HG02623 (cell line): ENCODE results near the gene CYP2C19.
"Not testable (repeated sequence)": the region's sequence is repeated elsewhere in the genome, so short reads cannot be mapped to it uniquely, and the experiment has no call there.

Experiments
- ATAC-seq: cut with Tn5 transposase; IDR thresholded peaks from one replicate; pipeline ENCODE4 v1.9.1; 2021; ENCODE audit warnings: moderate library complexity; ENCODE audit not compliant: unreplicated experiment

The CYP2C19 gene

GRCh38 chr10:94762393-94762792 is at the start of gene CYP2C19:
Gene CYP2C19, plus strand, starts transcription at chr10:94762681. Its CDS starts 25 bp downstream, at chr10:94762706.
- no peak for ATAC-seq

- ATAC-seq, result no peak
Observed at GRCh38 chr10:94725871-94726270, 36.6 kb upstream of the CYP2C19 start.

- no peak for ATAC-seq
Observed at GRCh38 chr10:94735197-94735596, 27.3 kb upstream of the CYP2C19 start.

- ATAC-seq, result no peak
Observed at GRCh38 chr10:94738588-94738987, 23.9 kb upstream of the CYP2C19 start.

GRCh38 chr10:94747137-94747536 is 15.3 kb upstream of the CYP2C19 start:
- ATAC-seq, result no peak

DNA sequence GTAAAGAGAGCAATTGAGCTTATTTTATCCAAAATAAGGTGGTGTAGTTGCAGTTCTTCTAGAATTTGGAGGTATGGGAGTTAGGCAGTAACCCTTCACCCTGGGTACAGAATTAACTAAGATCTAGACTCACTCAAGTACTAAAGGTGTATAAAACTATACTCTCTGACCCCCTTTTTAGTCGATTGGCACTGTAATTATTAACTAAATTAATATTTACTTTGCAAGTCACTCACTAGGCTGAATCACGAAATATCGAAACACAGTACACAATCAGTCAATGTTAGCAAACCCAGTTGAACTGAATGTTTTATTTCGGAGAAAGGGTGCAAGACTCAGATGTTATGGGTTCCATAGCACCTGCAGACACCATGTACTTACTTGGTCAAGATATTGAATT is 14.6 kb upstream of the CYP2C19 start:
- no peak for ATAC-seq

- ATAC-seq, result no peak
Observed at GRCh38 chr10:94757916-94758315, 4.6 kb upstream of the CYP2C19 start.

- no peak for ATAC-seq
Observed at GRCh38 chr10:94760586-94761178, 1.8 kb upstream of the CYP2C19 start.

DNA sequence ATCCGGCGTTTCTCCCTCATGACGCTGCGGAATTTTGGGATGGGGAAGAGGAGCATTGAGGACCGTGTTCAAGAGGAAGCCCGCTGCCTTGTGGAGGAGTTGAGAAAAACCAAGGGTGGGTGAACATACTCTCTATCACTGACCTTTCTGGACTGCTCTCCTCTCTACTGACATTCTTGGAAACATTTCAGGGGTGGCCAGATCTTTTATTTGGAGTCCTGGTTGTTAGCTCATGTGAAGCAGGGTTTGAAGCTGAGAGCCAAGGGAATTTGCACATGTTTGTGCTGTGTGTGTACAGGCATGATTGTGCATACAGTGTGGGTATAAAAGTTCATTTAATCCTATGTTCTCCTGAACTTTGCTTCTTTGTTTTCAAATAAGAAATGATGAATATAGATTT is 12.9 kb downstream of the CYP2C19 start:
- ATAC-seq, result not testable (repeated sequence)

DNA sequence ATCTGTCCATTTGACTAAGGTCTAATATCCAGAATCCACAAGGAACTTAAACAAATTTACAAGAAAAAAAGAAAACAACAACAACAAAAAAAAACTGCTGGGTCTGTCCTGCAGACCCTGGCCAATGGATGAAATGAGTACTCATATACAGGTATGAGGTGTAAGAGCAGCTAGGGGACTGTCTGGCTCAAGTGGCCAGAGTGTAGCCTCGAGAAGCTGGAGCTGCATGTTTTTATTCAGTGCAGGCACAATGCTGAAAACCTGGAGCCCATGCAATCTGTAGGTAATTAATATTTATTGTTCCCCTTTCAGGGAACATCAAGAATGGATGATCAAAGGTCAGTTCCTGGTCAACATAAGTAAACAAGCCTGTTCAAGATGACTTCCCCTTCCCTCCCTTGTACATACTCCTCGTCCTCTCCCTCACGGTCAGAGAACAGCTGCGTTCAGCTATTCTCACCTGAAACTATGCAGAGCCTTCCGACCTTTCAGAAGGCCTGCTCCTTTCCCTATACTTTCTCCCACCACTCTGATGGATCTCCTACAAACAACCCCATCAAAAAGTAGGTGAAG is 15.5 kb downstream of the CYP2C19 start:
- no peak for ATAC-seq

DNA sequence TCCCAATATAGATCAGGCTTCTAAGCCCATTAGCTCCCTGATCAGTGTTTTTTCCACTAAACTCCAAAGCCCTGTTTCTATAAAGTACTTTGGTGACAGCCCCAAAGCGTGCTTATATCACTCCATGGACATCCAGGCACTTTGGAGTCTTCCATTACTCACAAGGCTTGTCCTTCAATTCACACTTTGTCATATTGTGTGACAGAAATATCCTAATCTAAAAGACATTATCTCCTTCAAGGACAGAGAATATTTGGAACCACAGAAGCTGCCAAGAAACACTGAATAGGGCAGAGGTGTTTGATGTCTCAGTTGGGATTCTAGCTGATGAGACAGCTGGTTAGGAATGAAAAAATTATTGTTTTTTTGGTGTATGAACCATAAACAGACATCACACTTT is 18.4 kb downstream of the CYP2C19 start:
- no peak for ATAC-seq

DNA sequence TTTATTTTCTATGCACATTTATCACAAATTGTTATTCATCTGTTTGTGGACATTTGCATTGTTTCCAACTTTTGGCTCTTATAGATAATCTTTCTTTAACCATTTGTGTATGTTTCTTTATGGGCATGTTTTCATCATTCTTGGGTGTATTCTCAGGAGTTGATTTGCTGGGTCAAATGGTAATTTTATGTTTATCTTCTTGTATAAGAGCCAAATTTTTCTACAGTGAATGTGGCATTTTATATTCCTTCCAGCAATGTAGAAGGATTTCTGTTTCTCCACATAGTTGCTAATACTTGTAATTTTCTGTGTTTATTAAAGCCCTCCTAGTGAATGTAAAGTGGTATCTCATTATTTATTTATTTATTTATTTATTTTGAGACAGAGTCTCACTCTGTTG is 21.8 kb downstream of the CYP2C19 start:
- no peak for ATAC-seq

DNA sequence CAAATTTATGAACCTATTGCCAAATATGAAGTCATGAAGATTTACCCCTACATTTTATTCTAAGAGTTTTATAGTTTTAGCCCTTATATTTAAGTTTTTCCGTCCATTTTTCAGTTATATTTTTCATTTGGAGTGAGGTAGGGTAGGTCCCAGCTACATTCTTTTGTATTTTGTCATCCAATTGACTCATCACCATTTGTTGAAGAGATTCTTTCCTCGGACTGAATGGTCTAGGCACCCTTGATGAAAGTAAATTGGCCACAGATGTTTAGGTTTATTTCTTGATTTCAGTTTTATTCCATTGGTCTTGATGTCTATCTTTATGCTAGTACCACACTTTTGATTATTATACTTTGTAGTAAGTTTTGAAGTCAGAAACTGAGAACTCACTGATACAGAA is 22.7 kb downstream of the CYP2C19 start:
- no peak for ATAC-seq

DNA sequence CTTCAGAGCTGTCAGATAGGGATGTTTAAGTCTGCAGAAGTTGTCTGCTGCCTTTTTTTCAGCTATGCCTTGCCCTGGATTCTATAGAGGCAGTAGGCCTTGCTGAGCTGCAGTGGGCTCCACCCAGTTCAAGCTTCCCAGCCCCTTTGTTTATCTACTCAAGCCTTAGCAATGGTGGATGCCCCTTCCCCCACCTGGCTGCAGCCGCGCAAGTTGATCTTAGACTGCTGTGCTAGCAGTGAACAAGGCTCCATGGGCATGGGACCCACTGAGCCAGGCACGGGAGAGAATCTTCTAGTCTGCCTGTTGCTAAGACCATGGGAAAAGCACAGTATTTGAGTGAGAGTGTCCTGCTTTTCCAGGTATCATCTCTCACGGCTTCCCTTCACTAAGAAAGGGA is 38.1 kb downstream of the CYP2C19 start:
- not testable (repeated sequence) for ATAC-seq

DNA sequence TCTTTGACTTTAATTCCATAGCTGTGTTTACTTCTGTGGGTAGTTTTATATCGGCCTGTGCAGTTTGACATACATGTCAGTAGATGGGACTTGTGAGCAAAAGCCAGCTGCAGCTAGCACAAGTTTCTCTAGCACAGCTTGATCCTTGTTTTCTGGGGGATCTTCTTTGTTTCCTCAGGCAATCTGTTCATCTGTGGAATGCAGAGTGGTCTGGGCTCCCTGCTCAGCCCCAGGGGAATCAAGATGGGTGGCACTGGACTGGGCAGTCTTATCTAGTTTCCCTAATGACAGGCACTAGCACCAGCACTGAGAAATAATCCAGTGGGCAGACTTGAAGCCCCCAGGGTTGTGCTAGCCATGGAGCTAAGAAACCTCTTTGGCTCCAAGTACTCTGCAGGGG is 40.8 kb downstream of the CYP2C19 start:
- ATAC-seq, result no peak

DNA sequence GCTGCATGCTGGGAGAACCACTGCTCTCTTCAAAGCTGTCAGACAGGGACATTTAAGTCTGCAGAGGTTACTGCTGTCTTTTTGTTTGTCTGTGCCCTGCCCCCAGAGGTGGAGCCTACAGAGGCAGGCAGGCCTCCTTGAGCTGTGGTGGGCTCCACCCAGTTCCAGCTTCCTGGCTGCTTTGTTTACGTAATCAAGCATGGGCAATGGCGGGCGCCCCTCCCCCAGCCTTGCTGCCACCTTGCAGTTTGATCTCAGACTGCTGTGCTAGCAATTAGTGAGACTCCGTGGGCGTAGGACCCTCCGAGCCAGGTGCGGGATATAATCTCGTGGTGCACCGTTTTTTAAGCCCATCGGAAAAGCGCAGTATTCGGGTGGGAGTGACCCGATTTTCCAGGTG is 67.5 kb downstream of the CYP2C19 start:
- not testable (repeated sequence) for ATAC-seq

DNA sequence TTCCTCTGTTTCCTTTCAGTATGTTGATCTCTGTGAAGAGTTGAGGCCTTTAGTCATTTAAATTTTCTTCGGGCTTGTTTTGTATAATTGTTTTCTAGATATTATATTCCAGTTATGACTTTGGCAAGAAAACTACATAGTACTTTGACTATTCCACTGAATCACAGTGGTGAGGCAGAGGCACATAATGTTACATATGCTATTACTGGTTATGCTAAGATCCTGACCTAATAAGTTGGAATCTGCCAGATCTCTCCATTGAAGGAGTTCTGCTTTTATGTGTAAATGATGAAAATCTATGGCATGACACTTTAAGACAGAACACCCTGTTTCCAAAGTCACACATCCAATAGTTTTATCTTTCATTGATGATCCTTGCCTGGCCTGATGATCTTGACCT is 83.7 kb downstream of the CYP2C19 start:
- ATAC-seq, result no peak

GRCh38 chr10:94850766-94851165 is 88.3 kb downstream of the CYP2C19 start:
- ATAC-seq, result no peak

- ATAC-seq, result no peak
Observed at GRCh38 chr10:94851263-94851662, 88.8 kb downstream of the CYP2C19 start.

DNA sequence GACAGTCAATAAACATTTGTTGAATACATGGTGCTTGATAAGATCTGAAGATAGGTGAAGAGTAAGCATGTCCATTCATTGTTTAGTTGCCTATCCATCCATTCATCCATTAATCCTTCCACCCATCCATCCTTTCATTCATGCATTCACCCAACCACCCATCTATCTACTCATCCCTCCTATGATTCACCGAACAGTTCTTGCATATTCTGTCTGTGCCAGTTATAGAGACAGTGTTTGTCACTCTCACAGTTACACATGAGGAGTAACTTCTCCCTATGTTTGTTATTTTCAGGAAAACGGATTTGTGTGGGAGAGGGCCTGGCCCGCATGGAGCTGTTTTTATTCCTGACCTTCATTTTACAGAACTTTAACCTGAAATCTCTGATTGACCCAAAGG is 90.0 kb downstream of the CYP2C19 start:
- ATAC-seq, result no peak

- ATAC-seq, result no peak
Observed at GRCh38 chr10:94853065-94853464, 90.6 kb downstream of the CYP2C19 start.

DNA sequence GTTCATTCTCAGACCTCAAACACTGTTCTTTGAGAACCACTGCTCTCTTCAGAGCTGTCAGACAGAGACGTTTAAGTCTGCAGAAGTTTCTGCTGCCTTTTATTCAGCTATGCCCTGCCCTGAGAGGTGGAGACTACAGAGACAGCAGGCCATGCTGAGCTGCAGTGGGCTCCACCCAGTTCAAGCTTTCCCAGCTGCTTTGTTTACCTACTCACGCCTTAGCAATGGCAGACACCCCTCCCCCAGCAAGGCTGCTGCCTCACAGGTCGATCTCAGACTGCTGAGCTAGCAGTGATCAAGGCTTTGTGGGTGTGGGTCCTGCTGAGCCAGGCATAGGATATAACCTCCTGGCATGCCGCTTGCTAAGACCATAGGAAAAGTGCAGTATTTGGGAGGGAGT is 95.5 kb downstream of the CYP2C19 start:
- no peak for ATAC-seq

DNA sequence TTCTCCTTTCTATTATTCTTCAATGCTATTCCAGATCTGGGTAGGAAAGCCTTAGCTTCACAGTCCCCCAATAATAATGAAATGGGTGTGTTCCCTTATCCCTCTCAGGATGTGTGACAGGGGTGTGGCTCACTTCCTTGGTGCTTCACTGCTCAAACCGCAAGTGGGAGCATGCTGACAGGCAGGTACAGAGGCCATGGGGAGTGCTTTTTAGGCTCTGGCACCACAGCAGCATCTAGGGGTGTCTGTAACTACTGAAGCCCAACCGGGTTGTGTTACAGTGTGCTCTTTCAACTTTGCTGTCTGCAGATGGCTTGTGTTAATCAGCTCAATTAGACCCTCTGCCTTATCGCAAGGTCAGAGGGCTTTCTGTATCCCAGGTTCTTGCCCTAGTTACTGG is 96.6 kb downstream of the CYP2C19 start:
- ATAC-seq, result no peak
